ENCODE data around the gene C11orf97.

Gene C11orf97

GRCh38 chr11:94574193-94574961 lies 62.1 kb downstream of the C11orf97 start:
- no peak for DNase-seq
- H3K4me3 ChIP-seq (ENCODE audit: low read depth in 1 of 2, low read length in 2 of 2) = no peak overlapping the region

GRCh38 chr11:94576306-94576705 lies 64.0 kb downstream of the C11orf97 start:
- no peaks in the 10 kb centered on the region for H4K20me1 ChIP-seq (ENCODE audit: insufficient read depth, low read length)
- no peaks in the 10 kb centered on the region for H3K27me3 ChIP-seq (ENCODE audit: insufficient read depth, low read length, poor library complexity)
- H3K79me2 ChIP-seq (ENCODE audit: insufficient read depth, low read length) = no peaks in the 10 kb centered on the region
- no peak overlapping the region for H3K4me3 ChIP-seq (ENCODE audit: low read depth in 1 of 2, low read length in 2 of 2)
- no peaks in the 10 kb centered on the region for H3K36me3 ChIP-seq (ENCODE audit: insufficient read depth, low read length)
- no peak overlapping the region for H3K4me2 ChIP-seq (ENCODE audit: insufficient read depth, low read length)
- H3K27ac ChIP-seq (ENCODE audit: low read length) = no peak overlapping the region
- no peak overlapping the region for H3K9ac ChIP-seq (ENCODE audit: low read depth, low read length)
- no peak for TF ChIP-seq CTCF (IDR thresholded peaks at IDR 0.05; ENCODE audit: borderline replicate concordance, extremely low read depth, low read length, poor library complexity, severe bottlenecking)
- no peak for TF ChIP-seq EZH2 (IDR thresholded peaks at IDR 0.05; ENCODE audit: borderline replicate concordance, low read depth, low read length, severe bottlenecking)
- H3K9me3 ChIP-seq (ENCODE audit: insufficient read depth, low read length, severe bottlenecking) = no peaks in the 10 kb centered on the region
- no peak for ATAC-seq (ENCODE audit: insufficient read depth, low read depth)
- no peak for DNase-seq
- no peak overlapping the region for H2AFZ ChIP-seq (ENCODE audit: low read depth, low read length)
- H3K4me1 ChIP-seq (ENCODE audit: insufficient read depth, low read length) = no peaks in the 10 kb centered on the region

More at GRCh38 chr11:94574193-94574961, 62.1 kb downstream of the C11orf97 start:
- no peaks in the 10 kb centered on the region for H3K4me1 ChIP-seq (ENCODE audit: insufficient read depth, low read length)
- no peaks in the 10 kb centered on the region for H3K79me2 ChIP-seq (ENCODE audit: insufficient read depth, low read length)
- no peaks in the 10 kb centered on the region for H3K27me3 ChIP-seq (ENCODE audit: insufficient read depth, low read length, poor library complexity)
- no peak overlapping the region for H3K4me2 ChIP-seq (ENCODE audit: insufficient read depth, low read length)
- H3K27ac ChIP-seq (ENCODE audit: low read length) = no peak overlapping the region
- H3K9me3 ChIP-seq (ENCODE audit: insufficient read depth, low read length, severe bottlenecking) = no peaks in the 10 kb centered on the region
- H3K9ac ChIP-seq (ENCODE audit: low read depth, low read length) = no peak overlapping the region
- H4K20me1 ChIP-seq (ENCODE audit: insufficient read depth, low read length) = no peaks in the 10 kb centered on the region
- H2AFZ ChIP-seq (ENCODE audit: low read depth, low read length) = no peak overlapping the region
- no peaks in the 10 kb centered on the region for H3K36me3 ChIP-seq (ENCODE audit: insufficient read depth, low read length)
- ATAC-seq (ENCODE audit: insufficient read depth, low read depth) = no peak
- TF ChIP-seq CTCF (IDR thresholded peaks at IDR 0.05; ENCODE audit: borderline replicate concordance, extremely low read depth, low read length, poor library complexity, severe bottlenecking) (no peak), EZH2 (IDR thresholded peaks at IDR 0.05; ENCODE audit: borderline replicate concordance, low read depth, low read length, severe bottlenecking) (no peak)

GRCh38 chr11:94577841-94578240 lies 65.6 kb downstream of the C11orf97 start:
- no peak for DNase-seq
- Histone ChIP-seq H4K20me1 (ENCODE audit: insufficient read depth, low read length) (no peaks in the 10 kb centered on the region), H3K4me2 (ENCODE audit: insufficient read depth, low read length) (no peak overlapping the region), H3K9ac (ENCODE audit: low read depth, low read length) (no peak overlapping the region), H3K36me3 (ENCODE audit: insufficient read depth, low read length) (no peaks in the 10 kb centered on the region), H3K4me3 (ENCODE audit: low read depth in 1 of 2, low read length in 2 of 2) (no peak overlapping the region), H3K27me3 (ENCODE audit: insufficient read depth, low read length, poor library complexity) (no peaks in the 10 kb centered on the region), H3K27ac (ENCODE audit: low read length) (no peak overlapping the region), H3K4me1 (ENCODE audit: insufficient read depth, low read length) (no peaks in the 10 kb centered on the region), H3K9me3 (ENCODE audit: insufficient read depth, low read length, severe bottlenecking) (no peaks in the 10 kb centered on the region), H2AFZ (ENCODE audit: low read depth, low read length) (no peak overlapping the region), H3K79me2 (ENCODE audit: insufficient read depth, low read length) (no peaks in the 10 kb centered on the region)
- no peak for ATAC-seq (ENCODE audit: insufficient read depth, low read depth)
- TF ChIP-seq EZH2 (IDR thresholded peaks at IDR 0.05; ENCODE audit: borderline replicate concordance, low read depth, low read length, severe bottlenecking) (no peak), CTCF (IDR thresholded peaks at IDR 0.05; ENCODE audit: borderline replicate concordance, extremely low read depth, low read length, poor library complexity, severe bottlenecking) (no peak)
